ENCODE data around the gene FAM222B. TPM values are rescaled to one million over a fixed set of nuclear protein-coding genes. Genes with fewer than 3 reads are reported as not detected.
"Not testable (repeated sequence)": the region's sequence is repeated elsewhere in the genome, so short reads cannot be mapped to it uniquely, and the experiment has no call there.

The FAM222B gene
- total RNA-seq, 1 donor: 6.9 TPM

- H3K4me3 ChIP-seq (ENCODE audit: low read depth, low read length): peak overlapping the region; percentile 35
- peak; percentile 96 for DNase-seq (ENCODE audit: low read depth)
- no peak for TF ChIP-seq CTCF (IDR thresholded peaks at IDR 0.05; ENCODE audit: insufficient read depth, low read depth, low read length)
Measured at GRCh38 chr17:28807925-28808634, 34.5 kb downstream of the FAM222B start.

GRCh38 chr17:28796062-28796461 lies 46.5 kb downstream of the FAM222B start:
- TF ChIP-seq CTCF (IDR thresholded peaks at IDR 0.05; ENCODE audit: insufficient read depth, low read depth, low read length): no peak
- H3K4me3 ChIP-seq (ENCODE audit: low read depth, low read length): no peak overlapping the region
- DNase-seq (ENCODE audit: low read depth): no peak

GRCh38 chr17:28794846-28795441 lies 47.6 kb downstream of the FAM222B start:
- H3K4me3 ChIP-seq (ENCODE audit: low read depth, low read length); DNase-seq (ENCODE audit: low read depth): not testable (repeated sequence)

GRCh38 chr17:28792877-28793661 lies 49.5 kb downstream of the FAM222B start:
- peak; percentile 37 for DNase-seq (ENCODE audit: low read depth)
- TF ChIP-seq CTCF (IDR thresholded peaks at IDR 0.05; ENCODE audit: insufficient read depth, low read depth, low read length): no peak

GRCh38 chr17:28788100-28788499 lies 54.5 kb downstream of the FAM222B start:
- no peak overlapping the region for H3K4me3 ChIP-seq (ENCODE audit: low read depth, low read length)
- TF ChIP-seq CTCF (IDR thresholded peaks at IDR 0.05; ENCODE audit: insufficient read depth, low read depth, low read length): no peak
- no peak for DNase-seq (ENCODE audit: low read depth)

More at GRCh38 chr17:28792877-28793661, 49.5 kb downstream of the FAM222B start:
- H3K4me3 ChIP-seq (ENCODE audit: low read depth, low read length): no peak overlapping the region

- TF ChIP-seq CTCF (IDR thresholded peaks at IDR 0.05; ENCODE audit: insufficient read depth, low read depth, low read length): no peak
- no peak overlapping the region for H3K4me3 ChIP-seq (ENCODE audit: low read depth, low read length)
Measured at GRCh38 chr17:28783161-28783560, 59.4 kb downstream of the FAM222B start.

GRCh38 chr17:28779601-28780000 lies 63.0 kb downstream of the FAM222B start:
- H3K4me3 ChIP-seq (ENCODE audit: low read depth, low read length); DNase-seq (ENCODE audit: low read depth): not testable (repeated sequence)

More at GRCh38 chr17:28783161-28783560, 59.4 kb downstream of the FAM222B start:
- no peak for DNase-seq (ENCODE audit: low read depth)

All from fibroblast of villous mesenchyme (primary cell).